GM06990 (cell line): Measurements from ENCODE around the gene PAF1.

Source experiments
- DNase-seq: peaks from one replicate; pipeline ENCODE4 v3.0.0-alpha.2; 2011; ENCODE audit not compliant: insufficient read length; ENCODE audit errors: extremely low read depth
- H3K27me3 ChIP-seq: replicated peaks from 2 replicates; pipeline ENCODE4 v1.6.0; 2011; ENCODE audit warnings: low read length; ENCODE audit not compliant: control insufficient read depth, insufficient read depth
- H3K36me3 ChIP-seq: 2 replicates; pipeline ENCODE4 v1.5.1; 2011; ENCODE audit warnings: low read length; ENCODE audit not compliant: control insufficient read depth, insufficient read depth
- H3K4me3 ChIP-seq: replicated peaks from 2 replicates; pipeline ENCODE4 v1.5.1; 2011; ENCODE audit warnings: low read depth, mild to moderate bottlenecking, control low read depth, low read length
- TF ChIP-seq, protein P1 (sequence below): IDR thresholded peaks from 2 replicates; pipeline ENCODE4 v1.5.1; 2011; ENCODE audit warnings: low read length, control low read depth, mild to moderate bottlenecking, inconsistent platforms; ENCODE audit not compliant: insufficient read depth, poor library complexity, severe bottlenecking

Gene PAF1

GRCh38 chr19:39426170-39426569 lies 35.3 kb upstream of the PAF1 start:
- Histone ChIP-seq H3K36me3 (peaks cover 20% of the 10 kb centered on the region), H3K4me3 (no peak overlapping the region), H3K27me3 (no peaks in the 10 kb centered on the region)
- DNase-seq: no peak
- TF ChIP-seq, protein P1, sequence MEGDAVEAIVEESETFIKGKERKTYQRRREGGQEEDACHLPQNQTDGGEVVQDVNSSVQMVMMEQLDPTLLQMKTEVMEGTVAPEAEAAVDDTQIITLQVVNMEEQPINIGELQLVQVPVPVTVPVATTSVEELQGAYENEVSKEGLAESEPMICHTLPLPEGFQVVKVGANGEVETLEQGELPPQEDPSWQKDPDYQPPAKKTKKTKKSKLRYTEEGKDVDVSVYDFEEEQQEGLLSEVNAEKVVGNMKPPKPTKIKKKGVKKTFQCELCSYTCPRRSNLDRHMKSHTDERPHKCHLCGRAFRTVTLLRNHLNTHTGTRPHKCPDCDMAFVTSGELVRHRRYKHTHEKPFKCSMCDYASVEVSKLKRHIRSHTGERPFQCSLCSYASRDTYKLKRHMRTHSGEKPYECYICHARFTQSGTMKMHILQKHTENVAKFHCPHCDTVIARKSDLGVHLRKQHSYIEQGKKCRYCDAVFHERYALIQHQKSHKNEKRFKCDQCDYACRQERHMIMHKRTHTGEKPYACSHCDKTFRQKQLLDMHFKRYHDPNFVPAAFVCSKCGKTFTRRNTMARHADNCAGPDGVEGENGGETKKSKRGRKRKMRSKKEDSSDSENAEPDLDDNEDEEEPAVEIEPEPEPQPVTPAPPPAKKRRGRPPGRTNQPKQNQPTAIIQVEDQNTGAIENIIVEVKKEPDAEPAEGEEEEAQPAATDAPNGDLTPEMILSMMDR: no peak

DNA sequence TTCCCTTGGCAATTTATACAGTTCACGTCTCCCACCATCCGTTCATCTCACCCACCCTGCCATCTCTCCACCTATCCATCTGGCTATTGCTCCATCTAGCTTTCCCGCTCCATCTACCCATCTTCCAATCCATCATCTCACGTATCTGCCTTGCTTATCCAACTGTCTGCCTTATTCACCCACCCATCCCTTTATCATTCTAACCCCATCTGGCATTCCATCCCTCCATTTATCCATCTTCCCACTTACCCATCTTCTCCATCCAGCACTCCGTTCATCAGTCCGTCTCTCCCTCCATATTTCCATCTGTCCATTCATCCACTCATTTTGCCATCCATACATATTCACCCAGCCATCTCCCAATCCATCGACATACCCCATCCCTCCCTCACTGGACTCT lies 34.8 kb upstream of the PAF1 start:
- H3K4me3 ChIP-seq: no peak overlapping the region
- peaks cover 22% of the 10 kb centered on the region for H3K36me3 ChIP-seq
- DNase-seq: no peak
- no peaks in the 10 kb centered on the region for H3K27me3 ChIP-seq
- TF ChIP-seq, protein P1: no peak

DNA sequence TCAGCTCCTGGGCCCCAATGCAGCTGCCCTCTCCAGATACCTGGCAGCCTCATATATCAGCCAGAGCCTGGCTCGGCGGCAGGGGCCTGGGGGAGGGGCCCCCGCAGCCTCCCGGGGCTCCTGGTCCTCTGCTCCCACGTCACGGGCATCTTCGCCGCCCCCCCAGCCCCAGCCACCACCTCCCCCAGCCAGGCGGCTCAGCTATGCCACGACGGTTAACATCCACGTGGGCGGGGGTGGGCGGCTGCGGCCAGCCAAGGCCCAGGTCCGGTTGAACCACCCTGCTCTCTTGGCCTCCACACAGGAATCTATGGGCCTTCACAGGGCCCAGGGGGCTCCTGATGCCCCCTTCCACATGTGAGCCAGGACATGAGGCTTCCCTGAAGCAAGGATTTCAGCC lies 34.0 kb upstream of the PAF1 start:
- H3K36me3 ChIP-seq: peaks cover 23% of the 10 kb centered on the region
- no peak overlapping the region for H3K4me3 ChIP-seq
- TF ChIP-seq, protein P1: no peak
- DNase-seq: no peak
- H3K27me3 ChIP-seq: no peaks in the 10 kb centered on the region

DNA sequence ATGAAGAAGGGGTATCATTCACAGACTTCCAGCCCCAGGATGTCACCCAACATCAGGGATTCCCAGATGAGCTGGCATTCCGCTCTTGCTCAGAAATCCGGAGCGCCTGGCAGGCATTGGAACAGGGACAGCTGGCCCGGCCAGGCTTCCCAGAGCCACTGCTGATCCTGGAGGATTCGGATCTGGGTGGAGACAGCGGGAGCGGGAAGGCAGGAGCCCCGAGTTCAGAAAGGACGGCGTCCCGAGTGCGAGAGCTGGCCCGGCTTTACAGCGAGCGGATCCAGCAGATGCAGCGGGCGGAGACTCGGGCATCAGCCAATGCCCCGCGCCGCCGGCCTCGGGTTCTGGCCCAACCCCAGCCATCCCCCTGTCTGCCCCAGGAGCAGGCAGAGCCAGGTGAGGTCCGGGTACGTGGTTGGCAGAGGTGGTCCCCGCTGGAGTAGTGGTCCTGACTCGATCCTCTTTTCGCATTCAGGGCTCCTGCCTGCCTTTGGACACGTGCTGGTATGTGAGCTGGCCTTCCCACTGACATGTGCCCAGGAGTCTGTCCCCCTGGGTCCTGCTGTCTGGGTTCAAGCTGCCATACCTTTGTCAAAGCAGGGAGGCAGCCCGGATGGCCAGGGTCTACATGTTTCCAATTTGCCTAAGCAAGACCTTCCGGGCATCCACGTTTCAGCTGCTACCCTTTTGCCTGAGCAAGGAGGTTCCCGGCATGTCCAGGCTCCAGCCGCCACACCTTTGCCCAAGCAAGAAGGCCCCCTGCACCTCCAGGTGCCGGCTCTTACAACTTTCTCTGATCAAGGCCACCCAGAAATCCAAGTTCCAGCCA lies 32.6 kb upstream of the PAF1 start:
- peaks cover 31% of the 10 kb centered on the region for H3K36me3 ChIP-seq

DNA sequence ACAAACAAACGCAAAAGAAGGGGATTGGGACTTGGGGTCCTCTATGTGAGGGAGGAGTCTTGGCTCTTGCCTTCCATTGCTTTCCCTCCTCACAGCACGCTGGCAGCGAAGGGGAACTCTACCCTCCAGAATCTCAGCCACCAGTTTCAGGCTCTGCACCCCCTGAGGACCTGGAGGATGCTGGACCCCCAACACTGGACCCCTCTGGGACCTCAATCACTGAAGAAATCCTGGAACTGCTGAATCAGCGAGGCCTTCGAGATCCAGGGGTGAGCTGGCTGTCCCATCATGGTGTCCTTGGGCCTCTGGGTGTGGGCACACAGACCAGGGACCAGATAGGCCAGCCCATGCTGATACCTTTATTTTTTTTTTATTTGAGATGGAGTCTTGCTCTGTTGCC lies 31.1 kb upstream of the PAF1 start:
- TF ChIP-seq, protein P1: no peak
- no peak for DNase-seq
- Histone ChIP-seq H3K4me3 (no peak overlapping the region), H3K27me3 (no peaks in the 10 kb centered on the region), H3K36me3 (peaks cover 36% of the 10 kb centered on the region)

More for the DNA sequence above, 32.6 kb upstream of the PAF1 start:
- no peak for DNase-seq
- TF ChIP-seq, protein P1: no peak
- no peak overlapping the region for H3K4me3 ChIP-seq
- no peaks in the 10 kb centered on the region for H3K27me3 ChIP-seq
